Fibroblast of mammary gland (primary cell): ENCODE results near the gene CRTC1.

Experiments
- DNase-seq: peaks from one replicate; pipeline ENCODE4 v3.0.0-alpha.2; 2010; ENCODE audit warnings: low read depth
- H3K4me3 ChIP-seq: 2 replicates; pipeline ENCODE4 v1.5.1; 2011; ENCODE audit warnings: low read depth, mild to moderate bottlenecking, low read length, moderate library complexity; ENCODE audit not compliant: control insufficient read depth
- TF ChIP-seq, protein P1 (sequence below): conservative IDR thresholded peaks from 2 replicates; pipeline ENCODE4 v1.5.1; 2011; ENCODE audit warnings: low read depth, low read length, inconsistent platforms; ENCODE audit not compliant: control insufficient read depth, insufficient read depth

Gene CRTC1

DNA sequence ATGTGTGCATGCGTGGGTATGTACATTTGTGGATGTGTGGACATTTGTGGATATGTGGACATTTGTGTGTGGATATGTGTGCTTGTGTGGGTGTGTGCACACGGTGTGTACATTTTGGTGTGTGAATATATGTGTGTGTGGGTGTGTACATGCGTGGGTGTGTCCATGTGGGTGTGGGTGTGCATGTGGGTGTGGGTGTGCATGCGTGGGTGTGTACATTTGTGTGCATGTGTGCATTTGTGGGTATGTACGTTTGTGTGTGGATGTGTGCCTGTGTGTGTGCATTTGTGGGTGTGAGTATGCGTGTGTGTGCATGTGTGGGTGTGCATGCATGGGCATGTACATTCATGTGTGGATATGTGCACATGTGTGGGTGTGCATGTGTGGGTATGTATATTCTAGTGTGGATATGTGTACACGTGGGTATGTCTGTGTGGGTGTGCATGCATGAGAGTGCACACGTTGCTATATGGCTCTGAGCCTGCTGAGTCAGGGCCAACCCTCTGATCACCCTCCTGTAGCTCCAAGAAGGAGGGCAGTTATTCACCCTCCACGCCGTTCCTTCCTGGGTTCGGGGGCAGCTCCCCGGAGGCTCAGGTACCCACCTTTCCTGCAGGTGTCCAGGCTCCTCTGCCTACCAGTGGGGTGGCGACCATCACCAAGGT, 87.3 kb downstream of the CRTC1 start:
- DNase-seq: no peak
- TF ChIP-seq, protein P1, sequence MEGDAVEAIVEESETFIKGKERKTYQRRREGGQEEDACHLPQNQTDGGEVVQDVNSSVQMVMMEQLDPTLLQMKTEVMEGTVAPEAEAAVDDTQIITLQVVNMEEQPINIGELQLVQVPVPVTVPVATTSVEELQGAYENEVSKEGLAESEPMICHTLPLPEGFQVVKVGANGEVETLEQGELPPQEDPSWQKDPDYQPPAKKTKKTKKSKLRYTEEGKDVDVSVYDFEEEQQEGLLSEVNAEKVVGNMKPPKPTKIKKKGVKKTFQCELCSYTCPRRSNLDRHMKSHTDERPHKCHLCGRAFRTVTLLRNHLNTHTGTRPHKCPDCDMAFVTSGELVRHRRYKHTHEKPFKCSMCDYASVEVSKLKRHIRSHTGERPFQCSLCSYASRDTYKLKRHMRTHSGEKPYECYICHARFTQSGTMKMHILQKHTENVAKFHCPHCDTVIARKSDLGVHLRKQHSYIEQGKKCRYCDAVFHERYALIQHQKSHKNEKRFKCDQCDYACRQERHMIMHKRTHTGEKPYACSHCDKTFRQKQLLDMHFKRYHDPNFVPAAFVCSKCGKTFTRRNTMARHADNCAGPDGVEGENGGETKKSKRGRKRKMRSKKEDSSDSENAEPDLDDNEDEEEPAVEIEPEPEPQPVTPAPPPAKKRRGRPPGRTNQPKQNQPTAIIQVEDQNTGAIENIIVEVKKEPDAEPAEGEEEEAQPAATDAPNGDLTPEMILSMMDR: no peak
- H3K4me3 ChIP-seq: no peak overlapping the region

DNA sequence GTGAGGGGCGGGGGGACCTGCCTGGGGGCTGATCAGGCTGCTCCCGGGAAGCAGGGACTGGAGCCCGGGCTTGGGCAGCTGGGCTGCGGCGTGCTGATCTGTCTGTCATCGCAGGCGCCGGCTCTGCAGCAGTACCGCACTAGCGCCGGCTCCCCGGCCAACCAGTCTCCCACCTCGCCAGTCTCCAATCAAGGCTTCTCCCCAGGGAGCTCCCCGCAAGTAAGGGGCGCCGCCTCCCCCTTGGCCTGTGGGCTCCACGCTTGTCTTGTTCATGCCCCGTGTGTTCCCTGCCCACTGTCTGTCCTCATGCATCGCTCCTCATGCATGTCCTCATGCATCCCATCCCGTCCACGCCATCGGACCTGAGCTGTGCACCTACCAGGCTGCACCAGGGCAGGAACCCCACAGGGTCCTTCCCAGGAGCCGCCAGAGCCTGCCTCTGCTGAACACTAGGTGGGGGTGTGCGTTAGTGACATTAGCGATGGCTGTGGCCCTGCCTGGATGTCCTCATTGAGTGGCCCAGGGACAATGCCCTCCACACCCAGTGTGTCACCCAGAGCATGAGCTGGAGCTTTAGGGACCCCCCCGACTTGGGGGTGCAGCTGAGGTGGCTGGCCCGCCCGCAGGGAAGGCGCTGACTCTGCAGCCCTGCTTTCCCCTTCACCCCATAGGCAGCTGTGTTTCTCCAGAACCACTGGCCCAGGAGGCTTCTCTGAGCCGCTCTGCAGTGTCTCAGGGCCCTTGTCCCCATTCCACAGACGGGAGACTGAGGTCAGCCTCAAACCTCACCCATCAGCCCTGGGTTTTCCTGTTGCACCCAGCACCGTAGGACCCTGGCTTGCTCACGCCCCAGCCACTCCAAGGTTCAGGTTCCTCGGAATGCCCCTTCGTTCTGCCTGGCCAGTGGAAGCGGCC, 88.1 kb downstream of the CRTC1 start:
- DNase-seq: no peak
- TF ChIP-seq, protein P1: peak; percentile 11
- no peak overlapping the region for H3K4me3 ChIP-seq

DNA sequence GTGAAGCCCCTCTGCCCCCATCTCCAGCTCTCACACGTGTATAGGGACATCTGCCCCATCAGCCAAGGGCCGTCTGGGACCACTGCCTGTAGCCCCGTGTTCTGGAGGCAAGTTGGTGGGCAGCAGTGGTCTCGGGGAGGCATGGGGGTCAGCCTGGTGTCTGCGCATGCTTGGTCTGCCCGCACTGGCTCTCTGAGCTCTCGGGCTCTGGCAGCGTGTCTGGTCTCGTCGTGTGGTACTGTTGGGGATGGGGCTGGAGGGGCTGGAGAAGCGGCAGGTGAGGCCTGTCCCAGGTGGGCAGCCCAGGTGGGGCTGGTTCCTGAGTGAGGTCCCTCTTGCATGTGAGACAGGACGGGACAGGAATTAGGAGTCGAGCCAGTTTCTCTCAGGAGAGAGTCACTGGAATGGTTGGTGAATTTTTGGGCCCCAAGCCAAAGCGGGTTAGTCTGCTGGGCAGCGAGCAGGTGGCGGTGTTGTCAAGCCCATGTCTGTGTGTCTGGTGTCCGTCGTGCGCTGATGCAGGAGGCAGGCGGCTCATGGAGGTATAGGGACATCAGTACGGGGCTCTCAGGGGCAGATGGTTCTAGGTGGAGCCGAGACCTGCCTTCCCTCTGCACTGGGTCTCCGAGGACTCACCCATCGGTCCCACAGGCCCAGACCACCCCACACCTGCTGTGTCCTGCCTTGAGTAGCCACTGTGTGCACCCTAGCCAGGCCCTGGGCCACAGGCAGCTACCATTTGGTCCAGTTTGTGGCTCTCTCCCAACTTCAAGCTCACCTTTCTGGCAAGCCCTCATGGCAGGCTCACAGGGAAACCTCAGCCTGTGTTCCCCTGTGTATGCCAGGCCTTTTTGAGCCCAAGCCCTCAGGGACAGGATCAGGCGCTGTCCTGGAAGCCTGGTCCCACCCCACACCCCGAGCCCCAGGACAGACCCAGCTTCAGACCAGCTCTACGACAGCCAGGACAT, 89.4 kb downstream of the CRTC1 start:
- TF ChIP-seq, protein P1: no peak
- DNase-seq: no peak
- H3K4me3 ChIP-seq: no peak overlapping the region

DNA sequence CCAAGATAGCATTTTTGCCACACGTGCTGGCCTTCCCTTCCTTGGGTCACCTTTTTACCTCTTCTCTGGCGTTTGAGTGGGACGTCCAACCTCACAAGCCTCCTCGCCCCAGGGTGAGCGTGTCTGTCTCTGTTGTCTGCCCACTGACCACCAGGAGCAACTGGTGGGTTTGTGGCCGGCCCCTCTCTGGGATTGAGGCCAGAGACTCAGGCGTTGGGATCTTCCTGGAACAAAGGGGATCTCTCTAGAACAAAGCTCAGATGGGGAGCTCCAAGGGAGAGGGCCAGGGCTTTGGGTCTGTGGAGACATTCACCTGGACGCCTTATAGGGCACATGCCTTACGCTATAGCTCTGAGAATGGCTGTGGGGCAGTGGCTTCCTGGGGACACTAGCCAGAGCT, 90.2 kb downstream of the CRTC1 start:
- DNase-seq: no peak
- no peak overlapping the region for H3K4me3 ChIP-seq
- TF ChIP-seq, protein P1: no peak

DNA sequence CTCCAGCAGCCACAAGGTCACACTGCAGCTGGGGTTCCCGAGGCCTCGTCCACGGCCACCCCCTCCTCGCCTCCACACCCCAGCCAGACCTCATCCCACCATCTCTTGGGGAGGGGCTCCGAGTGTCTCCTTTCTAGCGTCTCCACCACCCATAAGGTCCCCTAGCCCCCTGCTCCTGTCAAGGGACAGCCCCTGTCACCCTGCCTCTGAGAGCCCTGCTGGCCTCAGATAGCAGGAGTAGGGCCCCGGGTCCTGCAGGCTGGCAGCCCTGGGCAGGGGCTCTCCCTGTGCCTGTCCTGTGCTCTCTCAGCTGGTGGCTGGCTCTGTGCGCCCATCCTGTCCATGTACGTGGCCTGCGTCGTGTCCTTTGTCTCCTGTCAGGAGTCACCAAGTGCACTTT, 90.6 kb downstream of the CRTC1 start:
- no peak overlapping the region for H3K4me3 ChIP-seq
- TF ChIP-seq, protein P1: no peak
- no peak for DNase-seq

DNA sequence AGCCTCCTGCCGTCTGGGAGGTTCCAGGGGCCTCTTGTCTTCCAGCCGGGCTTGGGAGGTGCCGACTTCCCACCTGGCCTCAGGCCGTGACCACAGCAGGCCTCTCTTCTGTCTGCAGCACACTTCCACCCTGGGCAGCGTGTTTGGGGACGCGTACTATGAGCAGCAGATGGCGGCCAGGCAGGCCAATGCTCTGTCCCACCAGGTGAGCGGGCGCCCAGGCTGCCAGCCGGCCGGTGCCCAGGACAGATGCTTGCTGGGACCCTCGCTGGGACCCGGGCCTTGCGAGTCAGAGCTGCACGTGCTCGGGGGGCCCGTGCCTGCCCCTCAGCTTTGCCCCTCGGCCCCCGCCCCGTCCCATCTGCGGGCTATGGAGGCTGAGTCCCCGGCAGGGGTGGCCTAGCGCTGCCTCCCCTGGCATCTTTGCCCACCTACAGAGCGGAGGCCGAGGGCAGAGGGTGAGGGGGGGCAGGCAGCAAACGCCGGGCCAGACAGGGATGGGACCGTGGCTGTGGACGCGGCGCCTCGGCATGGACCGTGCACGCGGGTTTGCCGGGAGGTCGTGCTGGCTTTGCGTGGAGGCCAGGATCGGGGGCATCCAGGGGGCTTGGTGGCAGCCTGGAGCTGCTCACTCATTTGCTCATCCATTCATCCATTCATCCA, 91.4 kb downstream of the CRTC1 start:
- DNase-seq: no peak
- no peak overlapping the region for H3K4me3 ChIP-seq
- TF ChIP-seq, protein P1: no peak
